Body of pancreas (tissue), 4 donors: Measurements from ENCODE around the gene MELTF. TPM values are rescaled to one million over a fixed set of nuclear protein-coding genes. Genes with fewer than 3 reads are reported as not detected.

ENCODE experiments used
- ATAC-seq: fragments of 150-250 bp; one replicate; pipeline ENCODE4 v1.9.1; 2016
- DNase-seq, 4 donors: peaks; one replicate each; pipeline ENCODE4 v3.0.0-alpha.2; 2019
- H3K27ac ChIP-seq, 4 donors: fragments of 200-600 bp; sonication (generic); 1 replicate in 3 of 4; 2 replicates in 1 of 4; pipeline versions ENCODE4 v1.5.1 to v1.6.1; 2016 to 2019; ENCODE audit warnings: mild to moderate bottlenecking in 1 of 4, mixed read lengths in 1 of 4, moderate library complexity in 1 of 4
- H3K27me3 ChIP-seq, 2 donors: fragments of 200-600 bp; sonication (generic); one replicate each; pipeline ENCODE4 v1.6.0; 2016; ENCODE audit warnings: mild to moderate bottlenecking in 1 of 2
- H3K36me3 ChIP-seq, 2 donors: fragments of 200-600 bp; sonication (generic); replicated peaks in 1 of 2; 2 replicates each; pipeline ENCODE4 v1.5.1; 2016; ENCODE audit warnings: low read depth in 2 of 2; ENCODE audit not compliant: insufficient read depth in 1 of 2
- H3K4me1 ChIP-seq: fragments of 200-600 bp; sonication (generic); one replicate; pipeline ENCODE4 v1.6.0; 2016
- H3K4me3 ChIP-seq, 2 donors: fragments of 200-600 bp; sonication (generic); 1 replicate in 1 of 2; 2 replicates in 1 of 2; pipeline ENCODE4 v1.5.1; 2016 to 2019
- H3K9me3 ChIP-seq, 3 donors: fragments of 200-600 bp; sonication (generic); 1 replicate in 2 of 3; 2 replicates in 1 of 3; pipeline ENCODE4 v1.5.1; 2016
- CTCF ChIP-seq, 7 experiments: fragments of 450-650 bp in 4 of 7; fragments of 200-600 bp in 3 of 7; sonication (generic) in 3 of 7; IDR thresholded peaks; one replicate each; pipeline ENCODE4 v1.5.1; 2016 to 2019; ENCODE audit warnings: antibody characterized with exemption in 7 of 7
- POLR2A ChIP-seq, 3 donors: fragments of 450-650 bp; IDR thresholded peaks; one replicate each; pipeline ENCODE4 v1.6.1; 2016; ENCODE audit warnings: antibody characterized with exemption in 3 of 3, mild to moderate bottlenecking in 2 of 3
- WGBS, 2 donors: methylation state at CpG; one replicate each; pipeline ENCODE4 v1.1.5; 2017; 5-methylcytosine and 5-hydroxymethylcytosine counted together
- intact Hi-C: fragments of 100-400 bp; cut with DNase I; formaldehyde crosslinking; loops from one replicate; pipeline ENCODE4 v1.15.1; 2023
- total RNA-seq, 2 donors: library from RNA; depleted of rRNA; stranded (reverse); fragments of >200 nt; gene quantifications; one replicate each; pipeline ENCODE4 v1.1.0, GENCODE V29; 2016

Gene MELTF
- total RNA-seq, 2 donors from 2014 or later, result 4.9 to 6.6 TPM

- TF ChIP-seq CTCF (IDR thresholded peaks at IDR 0.05) (no peak), POLR2A (IDR thresholded peaks at IDR 0.05) (no peak)
- ATAC-seq, result no peak
- Histone ChIP-seq H3K4me1 (peaks cover 39% of the 10 kb centered on the region), H3K27me3 (no peaks in the 10 kb centered on the region), H3K27ac (no peak overlapping the region), H3K9me3 (no peaks in the 10 kb centered on the region), H3K36me3 (no peaks in the 10 kb centered on the region), H3K4me3 (no peak overlapping the region)
- no peak for DNase-seq
- WGBS, 2 donors, result 82 to 87% methylated on average over 9 of the region's 9 CpGs
- intact Hi-C loops, result no loop called here
Observed at GRCh38 chr3:197026481-197026866, 3.1 kb downstream of the MELTF start.

GRCh38 chr3:197025736-197026480 lies 3.7 kb downstream of the MELTF start:
- WGBS, 2 donors, result 88 to 94% methylated on average over 6 to 21 of the region's 21 CpGs
- Histone ChIP-seq H3K4me1 (peaks cover 33% of the 10 kb centered on the region), H3K27ac (no peak overlapping the region), H3K36me3 (no peaks in the 10 kb centered on the region), H3K27me3 (no peaks in the 10 kb centered on the region), H3K9me3 (no peaks in the 10 kb centered on the region), H3K4me3 (no peak overlapping the region)
- DNase-seq (no peak), ATAC-seq (no peak)
- intact Hi-C loops, result no loop called here
- TF ChIP-seq CTCF (IDR thresholded peaks at IDR 0.05), result no peak
- no peak for TF ChIP-seq POLR2A (IDR thresholded peaks at IDR 0.05)

- TF ChIP-seq POLR2A (IDR thresholded peaks at IDR 0.05) (no peak), CTCF (IDR thresholded peaks at IDR 0.05) (no peak)
- no peak for ATAC-seq
- H3K4me1 ChIP-seq, result peaks cover 30% of the 10 kb centered on the region
- no peaks in the 10 kb centered on the region for H3K9me3 ChIP-seq
- intact Hi-C loops, result no loop called here
- WGBS, 2 donors, result 86 to 89% methylated on average over 28 of the region's 28 CpGs
- no peaks in the 10 kb centered on the region for H3K36me3 ChIP-seq
- H3K4me3 ChIP-seq, result no peak overlapping the region
- no peak for DNase-seq
- H3K27ac ChIP-seq, result no peak overlapping the region
- no peaks in the 10 kb centered on the region for H3K27me3 ChIP-seq
Observed at GRCh38 chr3:197024881-197025735, 4.5 kb downstream of the MELTF start.

DNA sequence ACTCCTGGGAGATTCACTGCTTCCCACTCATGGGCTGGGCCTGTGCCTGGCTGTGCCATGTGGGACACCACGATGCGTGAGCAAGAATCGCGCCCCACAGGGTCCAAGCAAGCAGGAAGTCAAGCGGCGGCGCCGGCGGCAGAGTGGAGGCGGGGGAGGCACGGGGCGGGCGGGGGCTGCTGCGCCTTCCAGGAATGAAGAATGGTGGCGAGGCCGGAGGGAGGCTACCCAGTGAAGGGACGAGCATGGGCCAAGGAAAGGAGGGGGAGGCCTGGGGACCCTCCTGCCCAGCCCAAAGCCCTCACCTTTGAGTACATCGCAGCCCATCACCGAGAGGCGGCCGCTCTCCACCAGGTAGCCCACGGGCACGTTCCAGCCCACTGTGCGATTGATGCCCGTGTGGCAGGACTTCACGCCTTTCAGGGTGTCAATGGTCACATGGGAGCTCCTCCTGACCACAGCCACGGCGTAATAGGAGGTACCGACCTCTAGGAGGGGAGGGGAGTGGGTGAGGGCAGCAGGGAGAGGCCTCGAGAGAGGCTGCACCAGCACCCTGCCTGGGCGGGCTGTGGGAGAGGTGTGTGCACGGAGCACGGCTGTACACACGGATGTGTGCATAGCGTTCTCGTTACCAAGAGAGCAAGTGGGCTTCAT lies 5.5 kb downstream of the MELTF start:
- TF ChIP-seq POLR2A (IDR thresholded peaks at IDR 0.05), result no peak
- no peak for TF ChIP-seq CTCF (IDR thresholded peaks at IDR 0.05)
- Histone ChIP-seq H3K27ac (peak overlapping the region in 2 of 4 donors; percentile 38 to 47), H3K36me3 (no peaks in the 10 kb centered on the region), H3K27me3 (no peaks in the 10 kb centered on the region), H3K9me3 (no peaks in the 10 kb centered on the region), H3K4me3 (no peak overlapping the region), H3K4me1 (peaks cover 20% of the 10 kb centered on the region)
- no peak for DNase-seq
- ATAC-seq, result no peak
- intact Hi-C loops, result no loop called here
- 76 to 82% methylated on average over 21 to 36 of the region's 36 CpGs for WGBS, 2 donors
